HepG2 (cell line): ENCODE measurements around the gene TIMM17A. TPM values are rescaled to one million over a fixed set of nuclear protein-coding genes. Genes with fewer than 3 reads are reported as not detected.

Source experiments
- CBX5 ChIP-seq: sonication (generic); formaldehyde crosslinking; IDR thresholded peaks from 2 replicates; pipeline ENCODE4 v1.4.0; 2020; ENCODE audit warnings: missing genetic modification reagents, borderline replicate concordance
- CERS6 ChIP-seq: sonication (generic); formaldehyde crosslinking; IDR thresholded peaks from 2 replicates; pipeline ENCODE4 v1.5.0; 2020; ENCODE audit warnings: missing genetic modification reagents
- FOSL1 ChIP-seq: sonication (generic); formaldehyde crosslinking; IDR thresholded peaks from 2 replicates; pipeline ENCODE4 v1.9.0; 2021; ENCODE audit warnings: missing genetic modification reagents, borderline replicate concordance
- MAFF ChIP-seq: IDR thresholded peaks from 2 replicates; pipeline ENCODE4 v1.6.1; 2011; ENCODE audit warnings: low read depth, low read length, improper control_type of control experiment
- MBD4 ChIP-seq: IDR thresholded peaks from 2 replicates; pipeline ENCODE4 v1.6.1; 2012; ENCODE audit warnings: low read length, inconsistent platforms, borderline replicate concordance
- MYPOP ChIP-seq: sonication (generic); formaldehyde crosslinking; IDR thresholded peaks from 2 replicates; pipeline ENCODE4 v1.8.1; 2023; ENCODE audit warnings: mild to moderate bottlenecking, moderate library complexity, missing genetic modification reagents
- SNAPC4 ChIP-seq: sonication (generic); formaldehyde crosslinking; IDR thresholded peaks from 2 replicates; pipeline ENCODE4 v1.4.0; 2020; ENCODE audit warnings: mild to moderate bottlenecking, missing genetic modification reagents
- ZC3H4 ChIP-seq: sonication (generic); formaldehyde crosslinking; IDR thresholded peaks from 2 replicates; pipeline ENCODE4 v1.4.0; 2020; ENCODE audit warnings: missing genetic modification reagents, borderline replicate concordance
- ZNF12 ChIP-seq: sonication (generic); formaldehyde crosslinking; IDR thresholded peaks from 2 replicates; pipeline ENCODE4 v1.5.0; 2020; ENCODE audit warnings: missing genetic modification reagents
- ZNF225 ChIP-seq: sonication (generic); formaldehyde crosslinking; IDR thresholded peaks from 2 replicates; pipeline ENCODE4 v1.4.0; 2020; ENCODE audit warnings: mild to moderate bottlenecking, missing genetic modification reagents
- ZNF24 ChIP-seq: fragments of 450-650 bp; IDR thresholded peaks from 2 replicates; pipeline ENCODE4 v1.6.1; 2017; ENCODE audit warnings: antibody characterized with exemption, mild to moderate bottlenecking
- ZNF274 ChIP-seq: sonication (generic); formaldehyde crosslinking; IDR thresholded peaks from 2 replicates; pipeline ENCODE4 v1.5.1; 2020; ENCODE audit warnings: mild to moderate bottlenecking, missing genetic modification reagents
- ZNF33B ChIP-seq: sonication (generic); formaldehyde crosslinking; IDR thresholded peaks from 2 replicates; pipeline ENCODE4 v1.5.1; 2020; ENCODE audit warnings: mild to moderate bottlenecking, missing genetic modification reagents
- ZNF431 ChIP-seq: sonication (generic); formaldehyde crosslinking; IDR thresholded peaks from 2 replicates; pipeline ENCODE4 v1.9.0; 2022; ENCODE audit warnings: missing genetic modification reagents, low read depth, mild to moderate bottlenecking, borderline replicate concordance
- ZNF710 ChIP-seq: sonication (generic); formaldehyde crosslinking; IDR thresholded peaks from 2 replicates; pipeline ENCODE4 v1.5.0; 2020; ENCODE audit warnings: mild to moderate bottlenecking, missing genetic modification reagents, borderline replicate concordance
- polyA plus RNA-seq, 8 experiments: library from polyadenylated mRNA; depleted of rRNA in 3 of 8; stranded (reverse) in 7 of 8; unstranded in 1 of 8; fragments of >200 nt; fragmentation: Illumina TruSeq in 4 of 8; extraction: Trizol in 4 of 8; gene quantifications; 2 replicates each; pipeline versions ENCODE4 v1.2.1 to v1.2.3, GENCODE V29; 2011 to 2016; ENCODE audit warnings: low read depth in 4 of 8, missing spikeins in 1 of 8, mixed read lengths in 1 of 8; ENCODE audit not compliant: insufficient read depth in 1 of 8
- total RNA-seq, 5 experiments: library from RNA; depleted of rRNA; stranded (reverse); fragments of >200 nt; fragmentation: Illumina TruSeq; extraction: Trizol; gene quantifications; 2 replicates each; pipeline ENCODE4 v1.2.3, GENCODE V29; 2016; ENCODE audit warnings: low read depth in 1 of 5

The TIMM17A gene
- total and polyA plus RNA-seq, 2 of the 13 experiments (the other 11 are each of a cell fraction or from before 2014, with no cell fraction given): 50.8 to 97.8 TPM

GRCh38 chr1:201982623-201983379 is 27.5 kb downstream of the TIMM17A start, which contains the start of gene RNPEP (continued):
- TF ChIP-seq ZNF24 (no peak), ZNF12 (CRISPR knock-in tag) (no peak), ZC3H4 (CRISPR knock-in tag) (no peak), CERS6 (CRISPR knock-in tag) (no peak), ZNF710 (CRISPR knock-in tag) (peak; percentile 81; the same call in 1 of the 2 replicates), ZNF431 (CRISPR knock-in tag) (no peak), ZNF225 (CRISPR knock-in tag) (peak; percentile 39; the same call in 1 of the 2 replicates), SNAPC4 (CRISPR knock-in tag) (no peak), MBD4 (no peak), CBX5 (no peak), FOSL1 (CRISPR knock-in tag) (no peak), ZNF33B (CRISPR knock-in tag) (no peak), ZNF274 (peak; percentile 70), MAFF (no peak), MYPOP (CRISPR knock-in tag) (peak; percentile 87)
